ENCODE data around the gene SMG6.

The SMG6 gene

DNA sequence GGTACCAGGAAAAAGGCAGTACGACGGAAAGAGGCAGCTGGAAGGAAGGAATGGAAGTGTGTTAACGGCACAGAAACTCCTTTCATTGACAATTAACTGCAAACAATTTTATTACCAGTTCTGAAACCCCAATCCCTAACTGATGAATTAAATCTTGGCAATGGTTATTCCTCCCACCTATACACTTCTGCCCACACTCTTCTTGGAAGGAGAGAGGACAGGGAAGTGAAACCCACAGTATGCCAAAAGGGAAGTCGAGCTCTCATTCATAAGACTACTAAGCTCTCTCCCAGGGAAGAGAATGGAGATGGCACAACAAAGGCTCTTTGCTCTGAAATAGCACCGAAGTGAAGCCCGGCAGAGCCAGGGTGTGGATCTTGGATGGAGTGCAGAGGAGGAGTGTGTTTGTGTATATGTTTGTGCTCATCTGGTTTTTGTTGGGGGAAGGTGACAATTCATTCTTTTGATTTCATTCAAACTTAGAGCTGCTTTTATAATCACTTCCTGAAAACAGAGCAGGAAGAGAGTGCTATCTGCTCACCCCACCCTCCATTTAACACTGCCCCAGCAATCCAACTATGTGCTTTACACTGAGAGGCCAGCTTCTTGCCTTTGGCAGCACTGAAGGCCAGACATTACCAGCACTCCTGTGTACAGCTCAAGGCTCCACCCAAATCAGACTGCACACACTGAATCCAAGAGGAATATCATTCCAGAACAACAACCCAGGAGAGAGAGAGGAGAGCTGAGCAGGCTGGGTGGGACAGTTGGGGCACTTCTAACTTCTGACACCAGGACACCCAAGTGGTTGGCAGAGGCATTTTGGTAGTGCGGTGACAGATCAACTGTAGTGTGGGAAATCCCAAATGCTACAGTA lies 180.0 kb downstream of the SMG6 start:
- H3K4me3 ChIP-seq (ENCODE audit: low read length): peak overlapping the region; percentile 32
- H3K4me1 ChIP-seq (ENCODE audit: control insufficient read depth, insufficient read depth, low read length): peaks cover 36% of the 10 kb centered on the region
- H3K36me3 ChIP-seq (ENCODE audit: insufficient read depth, low read length): peaks cover 3% of the 10 kb centered on the region
- no peaks in the 10 kb centered on the region for H3K27me3 ChIP-seq (ENCODE audit: control insufficient read depth, insufficient read depth, low read length)
- H3K4me2 ChIP-seq (ENCODE audit: low read length): peak overlapping the region; percentile 68
- H3K9ac ChIP-seq (ENCODE audit: low read depth, low read length): peak overlapping the region; percentile 22
- H3K9me3 ChIP-seq (replicated peaks; ENCODE audit: low read length): no peaks in the 10 kb centered on the region

DNA sequence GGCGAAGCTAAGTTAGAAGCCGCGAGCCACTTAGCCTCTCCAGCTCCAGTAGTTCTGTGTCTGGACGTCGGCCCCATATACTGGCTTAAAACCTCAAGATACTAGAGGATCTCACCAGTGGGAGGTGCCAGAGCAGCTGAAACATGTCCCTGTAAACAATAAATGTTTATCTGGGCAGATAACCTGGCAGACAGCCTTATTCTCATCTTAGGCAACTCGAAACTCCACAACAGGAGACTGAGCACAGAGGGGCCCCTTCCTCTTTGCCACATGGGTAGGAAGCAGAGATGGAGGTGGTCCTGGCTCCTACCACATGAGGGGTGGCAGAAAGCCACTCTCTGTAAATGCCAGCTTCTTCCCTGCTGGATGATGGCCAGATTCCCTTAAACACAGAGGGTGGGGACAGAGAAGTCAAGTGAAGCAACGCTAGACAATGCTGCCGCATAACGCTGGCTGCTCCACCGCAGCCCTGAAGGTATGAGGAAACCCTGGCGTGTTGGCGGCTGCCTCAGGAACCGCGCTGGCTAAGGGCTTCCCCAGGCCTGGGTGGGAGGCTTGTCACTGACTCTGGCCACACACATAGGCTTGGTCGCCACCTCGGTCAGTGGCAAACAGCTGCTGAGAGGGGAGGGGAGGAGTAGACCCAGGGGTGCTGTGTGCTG lies 180.8 kb downstream of the SMG6 start:
- H3K4me3 ChIP-seq (ENCODE audit: low read length): peak overlapping the region; percentile 32
- H3K9ac ChIP-seq (ENCODE audit: low read depth, low read length): peak overlapping the region; percentile 28

DNA sequence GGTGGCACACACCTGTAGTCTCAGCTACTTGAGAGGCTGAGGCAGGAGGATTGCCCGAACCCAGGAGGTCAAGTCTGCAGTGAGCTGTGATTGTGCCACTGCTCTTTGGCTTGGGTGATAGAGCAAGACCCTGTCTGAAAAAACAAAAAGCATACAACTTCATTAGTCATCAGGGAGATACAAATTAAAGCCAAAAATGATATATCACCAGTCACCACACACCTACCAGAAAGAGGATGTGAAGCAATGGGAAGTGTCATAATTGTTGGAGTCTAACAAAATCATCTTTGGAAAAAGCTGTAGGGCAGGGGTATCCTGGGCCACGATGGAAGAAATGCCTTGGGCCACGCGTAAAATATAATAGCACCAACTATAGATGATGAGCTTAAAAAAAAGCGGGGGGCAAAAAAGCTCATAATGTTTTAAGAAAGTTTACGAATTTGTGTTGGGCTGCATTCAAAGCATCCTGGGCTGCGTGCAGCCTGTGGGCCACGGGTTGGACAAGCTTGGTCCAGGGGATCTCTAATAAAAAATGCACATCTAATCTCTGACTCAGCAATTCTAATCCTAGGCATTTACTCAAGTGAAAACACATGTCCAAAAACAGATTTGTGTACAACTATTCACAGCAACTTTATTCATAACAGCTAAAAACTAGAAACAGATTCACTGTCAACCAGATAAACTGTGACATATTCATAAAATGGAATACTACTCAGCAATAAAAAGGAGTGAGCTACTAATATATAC lies 182.8 kb downstream of the SMG6 start:
- Histone ChIP-seq H3K4me1 (ENCODE audit: control insufficient read depth, insufficient read depth, low read length) (peaks cover 36% of the 10 kb centered on the region), H3K9me3 (replicated peaks; ENCODE audit: low read length) (no peaks in the 10 kb centered on the region), H3K36me3 (ENCODE audit: insufficient read depth, low read length) (peaks cover 3% of the 10 kb centered on the region), H3K4me2 (ENCODE audit: low read length) (no peak overlapping the region), H3K9ac (ENCODE audit: low read depth, low read length) (no peak overlapping the region), H3K4me3 (ENCODE audit: low read length) (no peak overlapping the region), H3K27me3 (ENCODE audit: control insufficient read depth, insufficient read depth, low read length) (no peaks in the 10 kb centered on the region)

More for the DNA sequence above, 180.8 kb downstream of the SMG6 start:
- peak overlapping the region; percentile 68 for H3K4me2 ChIP-seq (ENCODE audit: low read length)
- no peaks in the 10 kb centered on the region for H3K27me3 ChIP-seq (ENCODE audit: control insufficient read depth, insufficient read depth, low read length)
- peaks cover 36% of the 10 kb centered on the region for H3K4me1 ChIP-seq (ENCODE audit: control insufficient read depth, insufficient read depth, low read length)
- H3K36me3 ChIP-seq (ENCODE audit: insufficient read depth, low read length): peaks cover 3% of the 10 kb centered on the region
- H3K9me3 ChIP-seq (replicated peaks; ENCODE audit: low read length): no peaks in the 10 kb centered on the region

DNA sequence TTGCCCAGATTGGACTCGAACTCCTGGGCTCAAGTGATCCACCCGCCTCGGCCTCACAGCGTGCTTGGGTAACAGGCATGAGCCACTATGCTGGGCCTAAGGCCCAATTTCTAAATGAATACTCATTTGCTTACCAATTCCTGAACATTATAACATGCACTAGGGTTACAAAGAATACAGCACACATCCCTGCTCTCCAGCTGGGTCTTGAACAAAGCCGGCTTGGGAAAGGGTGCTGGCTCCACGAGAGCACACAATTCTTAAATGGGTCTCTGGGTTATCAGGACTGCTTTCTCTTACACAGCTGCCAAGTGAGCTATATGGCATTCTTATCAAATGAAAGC lies 190.3 kb downstream of the SMG6 start:
- Histone ChIP-seq H3K27me3 (ENCODE audit: control insufficient read depth, insufficient read depth, low read length) (no peaks in the 10 kb centered on the region), H3K9ac (ENCODE audit: low read depth, low read length) (no peak overlapping the region), H3K9me3 (replicated peaks; ENCODE audit: low read length) (no peaks in the 10 kb centered on the region), H3K36me3 (ENCODE audit: insufficient read depth, low read length) (no peaks in the 10 kb centered on the region), H3K4me1 (ENCODE audit: control insufficient read depth, insufficient read depth, low read length) (no peaks in the 10 kb centered on the region), H3K4me2 (ENCODE audit: low read length) (no peak overlapping the region), H3K4me3 (ENCODE audit: low read length) (no peak overlapping the region)

DNA sequence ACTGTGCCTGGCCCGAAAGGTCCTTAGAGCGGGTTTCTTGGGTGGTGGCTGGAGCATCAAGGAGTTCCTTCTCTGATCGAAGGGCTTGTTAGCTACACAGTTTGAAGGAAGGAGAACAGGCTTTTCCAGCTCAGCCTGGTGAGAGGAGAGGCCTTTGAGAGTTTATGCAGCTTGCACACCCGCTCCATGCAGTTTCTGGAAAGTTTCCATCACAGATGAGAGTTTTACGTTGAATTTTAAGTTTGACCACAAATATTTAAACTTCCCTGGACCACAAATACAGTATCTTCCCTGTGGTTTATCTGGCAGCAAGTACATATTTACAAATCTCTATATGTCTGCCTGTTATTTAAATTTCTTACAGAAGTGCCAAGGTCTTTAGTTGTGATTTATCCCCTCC lies 191.9 kb downstream of the SMG6 start:
- H3K4me2 ChIP-seq (ENCODE audit: low read length): no peak overlapping the region
- no peak overlapping the region for H3K4me3 ChIP-seq (ENCODE audit: low read length)
- H3K36me3 ChIP-seq (ENCODE audit: insufficient read depth, low read length): no peaks in the 10 kb centered on the region
- no peaks in the 10 kb centered on the region for H3K4me1 ChIP-seq (ENCODE audit: control insufficient read depth, insufficient read depth, low read length)
- no peak overlapping the region for H3K9ac ChIP-seq (ENCODE audit: low read depth, low read length)
- H3K27me3 ChIP-seq (ENCODE audit: control insufficient read depth, insufficient read depth, low read length): no peaks in the 10 kb centered on the region
- H3K9me3 ChIP-seq (replicated peaks; ENCODE audit: low read length): no peaks in the 10 kb centered on the region

DNA sequence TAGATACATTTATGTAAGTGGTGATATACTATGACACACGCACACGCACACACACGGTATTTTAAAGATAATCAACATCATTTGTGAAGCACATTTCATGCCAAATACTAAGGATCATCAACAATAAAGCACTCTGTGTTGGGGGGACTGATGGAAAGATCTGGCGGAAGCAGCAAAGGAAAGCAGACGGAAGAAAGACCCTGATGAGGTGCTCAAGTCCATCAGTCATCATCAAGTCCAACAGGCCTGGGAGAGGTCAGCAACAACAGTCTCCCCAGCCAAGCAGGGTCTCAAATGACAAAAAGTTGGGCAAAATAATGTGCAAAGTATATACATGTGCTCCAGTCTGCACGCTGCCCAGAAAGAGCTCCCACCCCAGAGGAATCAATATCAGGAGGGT lies 193.1 kb downstream of the SMG6 start:
- Histone ChIP-seq H3K4me2 (ENCODE audit: low read length) (no peak overlapping the region), H3K9ac (ENCODE audit: low read depth, low read length) (no peak overlapping the region), H3K36me3 (ENCODE audit: insufficient read depth, low read length) (no peaks in the 10 kb centered on the region), H3K27me3 (ENCODE audit: control insufficient read depth, insufficient read depth, low read length) (no peaks in the 10 kb centered on the region), H3K9me3 (replicated peaks; ENCODE audit: low read length) (no peaks in the 10 kb centered on the region), H3K4me1 (ENCODE audit: control insufficient read depth, insufficient read depth, low read length) (no peaks in the 10 kb centered on the region), H3K4me3 (ENCODE audit: low read length) (no peak overlapping the region)

DNA sequence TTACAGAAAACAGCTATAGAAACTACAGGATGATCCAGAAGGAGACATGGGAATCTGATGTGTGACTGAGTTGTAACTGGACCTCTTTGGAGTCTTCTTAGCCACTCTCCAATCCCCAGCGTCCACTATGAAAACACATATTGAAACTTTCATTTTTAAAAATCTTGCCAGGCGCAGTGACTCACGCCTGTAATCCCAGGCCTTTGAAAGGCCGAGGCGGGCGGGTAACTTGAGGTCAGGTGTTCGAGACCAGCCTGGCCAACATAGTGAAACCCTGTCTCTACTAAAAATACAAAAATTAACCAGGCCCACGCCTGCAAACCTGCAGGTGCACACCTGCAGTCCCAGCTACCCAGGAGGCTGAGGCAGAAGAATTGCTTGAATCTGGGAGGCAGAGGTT lies 195.4 kb downstream of the SMG6 start:
- no peak overlapping the region for H3K4me3 ChIP-seq (ENCODE audit: low read length)
- no peaks in the 10 kb centered on the region for H3K36me3 ChIP-seq (ENCODE audit: insufficient read depth, low read length)
- H3K4me2 ChIP-seq (ENCODE audit: low read length): no peak overlapping the region
- H3K27me3 ChIP-seq (ENCODE audit: control insufficient read depth, insufficient read depth, low read length): no peaks in the 10 kb centered on the region
- no peaks in the 10 kb centered on the region for H3K9me3 ChIP-seq (replicated peaks; ENCODE audit: low read length)
- H3K4me1 ChIP-seq (ENCODE audit: control insufficient read depth, insufficient read depth, low read length): peaks cover 1% of the 10 kb centered on the region
- no peak overlapping the region for H3K9ac ChIP-seq (ENCODE audit: low read depth, low read length)

DNA sequence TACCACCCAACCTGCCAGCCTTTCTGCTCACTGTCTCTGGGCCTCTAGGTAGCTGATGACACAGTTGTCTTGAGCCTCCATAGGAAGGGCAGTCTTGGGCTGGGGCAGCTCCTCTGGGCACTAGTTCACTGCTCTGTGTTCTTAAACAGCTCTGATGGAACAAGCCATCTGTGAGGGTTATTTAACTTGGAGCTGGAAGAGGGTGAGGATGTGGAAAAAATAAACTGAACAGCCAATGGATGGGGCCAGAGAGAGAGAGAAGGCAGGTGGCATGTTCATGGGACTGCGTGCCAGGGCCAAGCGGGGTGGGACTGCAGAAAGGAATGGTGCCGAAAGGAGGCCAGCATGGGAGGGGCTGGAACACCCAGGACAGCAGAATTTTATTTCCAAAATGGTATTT lies 196.1 kb downstream of the SMG6 start:
- Histone ChIP-seq H3K36me3 (ENCODE audit: insufficient read depth, low read length) (no peaks in the 10 kb centered on the region), H3K9me3 (replicated peaks; ENCODE audit: low read length) (no peaks in the 10 kb centered on the region), H3K27me3 (ENCODE audit: control insufficient read depth, insufficient read depth, low read length) (no peaks in the 10 kb centered on the region), H3K9ac (ENCODE audit: low read depth, low read length) (no peak overlapping the region), H3K4me3 (ENCODE audit: low read length) (no peak overlapping the region), H3K4me2 (ENCODE audit: low read length) (no peak overlapping the region), H3K4me1 (ENCODE audit: control insufficient read depth, insufficient read depth, low read length) (peaks cover 3% of the 10 kb centered on the region)

DNA sequence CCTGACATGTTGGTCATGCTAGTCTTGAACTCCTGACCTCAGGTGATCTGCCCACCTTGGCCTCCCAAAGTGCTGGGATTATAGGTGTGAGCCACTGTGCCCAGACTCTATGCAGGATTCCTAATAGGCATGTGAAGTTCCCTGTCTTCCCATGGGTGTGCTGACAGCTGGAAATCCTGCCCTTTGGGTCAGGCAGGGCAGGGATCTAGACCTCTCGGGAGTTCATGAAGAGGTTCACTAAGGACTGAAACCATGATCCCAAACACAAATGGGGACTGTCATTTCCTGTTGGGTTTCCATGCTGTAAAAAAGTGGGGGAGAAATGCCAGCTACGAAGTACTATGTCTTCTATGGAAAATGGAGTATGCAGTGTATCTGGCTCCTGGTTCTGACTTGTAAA lies 196.5 kb downstream of the SMG6 start:
- no peak overlapping the region for H3K4me2 ChIP-seq (ENCODE audit: low read length)
- no peaks in the 10 kb centered on the region for H3K27me3 ChIP-seq (ENCODE audit: control insufficient read depth, insufficient read depth, low read length)

DNA sequence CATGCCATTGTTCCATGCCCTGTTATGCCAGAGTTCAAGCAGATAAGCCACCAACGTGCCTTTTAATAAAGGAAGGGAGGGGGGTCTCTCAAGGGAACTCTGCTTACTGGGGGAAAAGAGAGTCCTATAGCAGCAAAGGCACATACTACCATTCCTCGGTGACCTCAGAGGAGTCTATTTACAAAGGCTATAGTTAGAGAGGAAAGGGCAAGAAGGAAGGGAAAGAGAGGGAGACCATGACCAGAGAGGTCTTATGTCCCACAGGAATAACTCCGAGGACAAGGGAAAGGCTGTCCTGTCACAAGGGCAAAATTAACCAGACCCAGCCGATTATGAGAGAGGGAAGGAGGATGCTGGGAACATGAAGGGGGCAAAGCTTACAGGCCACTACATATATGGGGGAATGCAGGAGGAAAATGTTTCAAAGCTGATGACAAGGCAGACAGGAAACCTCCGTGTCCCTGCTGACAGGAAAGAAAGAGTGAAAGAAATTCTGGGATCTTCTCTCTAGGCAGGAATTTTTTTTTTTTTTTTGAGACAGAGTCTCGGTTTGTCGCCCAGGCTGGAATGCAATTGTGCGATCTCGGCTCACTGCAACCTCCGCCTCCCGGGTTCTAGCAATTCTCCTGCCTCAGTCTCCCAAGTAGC lies 197.2 kb downstream of the SMG6 start:
- H3K9me3 ChIP-seq (replicated peaks; ENCODE audit: low read length): no peaks in the 10 kb centered on the region
- H3K27me3 ChIP-seq (ENCODE audit: control insufficient read depth, insufficient read depth, low read length): no peaks in the 10 kb centered on the region
- H3K9ac ChIP-seq (ENCODE audit: low read depth, low read length): no peak overlapping the region
- H3K36me3 ChIP-seq (ENCODE audit: insufficient read depth, low read length): no peaks in the 10 kb centered on the region
- H3K4me2 ChIP-seq (ENCODE audit: low read length): no peak overlapping the region
- H3K4me3 ChIP-seq (ENCODE audit: low read length): no peak overlapping the region
- H3K4me1 ChIP-seq (ENCODE audit: control insufficient read depth, insufficient read depth, low read length): peaks cover 3% of the 10 kb centered on the region

More for the DNA sequence above, 196.5 kb downstream of the SMG6 start:
- Histone ChIP-seq H3K4me1 (ENCODE audit: control insufficient read depth, insufficient read depth, low read length) (peaks cover 3% of the 10 kb centered on the region), H3K36me3 (ENCODE audit: insufficient read depth, low read length) (no peaks in the 10 kb centered on the region), H3K9me3 (replicated peaks; ENCODE audit: low read length) (no peaks in the 10 kb centered on the region), H3K9ac (ENCODE audit: low read depth, low read length) (no peak overlapping the region), H3K4me3 (ENCODE audit: low read length) (no peak overlapping the region)

DNA sequence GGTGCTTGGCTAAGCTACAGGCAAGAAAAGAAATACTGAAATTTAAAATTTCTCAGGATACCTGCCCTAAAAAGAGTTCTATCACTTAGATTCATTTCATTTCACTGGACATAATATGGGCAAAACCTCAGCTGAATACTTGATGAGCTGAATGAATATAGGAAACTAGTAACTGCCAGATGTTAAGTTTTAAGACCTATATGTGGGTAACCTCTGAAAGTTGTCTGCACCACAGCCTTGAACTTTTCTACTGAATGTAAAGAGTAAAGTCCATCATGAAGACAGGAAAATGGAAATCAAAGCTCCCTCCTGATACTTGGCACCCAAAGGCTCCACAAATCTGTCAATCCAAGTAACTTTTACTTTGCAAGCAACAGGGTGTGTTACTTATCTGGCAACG lies 197.9 kb downstream of the SMG6 start:
- H3K27me3 ChIP-seq (ENCODE audit: control insufficient read depth, insufficient read depth, low read length): no peaks in the 10 kb centered on the region
- no peaks in the 10 kb centered on the region for H3K9me3 ChIP-seq (replicated peaks; ENCODE audit: low read length)
- H3K4me2 ChIP-seq (ENCODE audit: low read length): no peak overlapping the region
- H3K4me1 ChIP-seq (ENCODE audit: control insufficient read depth, insufficient read depth, low read length): peaks cover 3% of the 10 kb centered on the region
- H3K36me3 ChIP-seq (ENCODE audit: insufficient read depth, low read length): no peaks in the 10 kb centered on the region
- no peak overlapping the region for H3K9ac ChIP-seq (ENCODE audit: low read depth, low read length)
- H3K4me3 ChIP-seq (ENCODE audit: low read length): no peak overlapping the region

Measured in skeletal muscle satellite cell (primary cell).